A673 (cell line): ENCODE data around the gene TNFSF4.

Experiments
- CTCF ChIP-seq: fragments of 300-800, 200-600 bp; sonication (generic); conservative IDR thresholded peaks from 2 replicates; pipeline ENCODE4 v1.5.1; 2017; ENCODE audit warnings: low read depth, mild to moderate bottlenecking, antibody characterized with exemption, low read length, moderate library complexity, mixed read lengths
- EZH2 ChIP-seq: fragments of 200-600 bp; sonication (generic); IDR thresholded peaks from 2 replicates; pipeline ENCODE4 v1.6.1; 2017; ENCODE audit warnings: borderline replicate concordance, low read depth, mild to moderate bottlenecking, mixed read lengths, antibody characterized with exemption, low read length; ENCODE audit not compliant: poor library complexity, severe bottlenecking

GRCh38 chr1:173134800-173135199 is 72.3 kb downstream of the TNFSF4 start:
- TF ChIP-seq CTCF (no peak), EZH2 (no peak)
